Activated CD4-positive, alpha-beta T cell treated with anti-CD3 and anti-CD28 coated beads for 36 hours (primary cell): ENCODE measurements around the gene NNMT. TPM values are rescaled to one million over a fixed set of nuclear protein-coding genes. Genes with fewer than 3 reads are reported as not detected.

ENCODE experiments used
- ATAC-seq: fragments of 200-7000 bp; cut with Tn5 transposase; one replicate; pipeline ENCODE4 v1.10.0; 2021; ENCODE audit warnings: mild to moderate bottlenecking, moderate library complexity
- CTCF ChIA-PET: fragments of 350-600 bp; sonication (Branson Sonifier 250); formaldehyde crosslinking; loops from one replicate; lab custom pipeline; 2021; ENCODE audit warnings: antibody characterized with exemption; lab: Charles Lee
- POLR2A ChIA-PET: fragments of 350-600 bp; sonication (Branson Sonifier 250); formaldehyde crosslinking; loops from one replicate; lab custom pipeline; 2021; ENCODE audit warnings: antibody characterized with exemption, inconsistent platforms; lab: Charles Lee
- DNase-seq: peaks from one replicate; pipeline ENCODE4 v3.0.0-alpha.2; 2020
- H3K27ac Mint-ChIP-seq: one replicate; pipeline ENCODE4 v1.8.0; 2021; ENCODE audit warnings: mixed read lengths
- H3K27me3 Mint-ChIP-seq: one replicate; pipeline ENCODE4 v1.8.0; 2021; ENCODE audit warnings: mixed read lengths
- H3K36me3 Mint-ChIP-seq: one replicate; pipeline ENCODE4 v1.8.0; 2021; ENCODE audit warnings: low read depth, mixed read lengths
- H3K4me1 Mint-ChIP-seq: one replicate; pipeline ENCODE4 v1.8.0; 2021; ENCODE audit warnings: mixed read lengths
- H3K4me3 Mint-ChIP-seq: one replicate; pipeline ENCODE4 v1.8.0; 2021; ENCODE audit warnings: mild to moderate bottlenecking, moderate library complexity, mixed read lengths
- H3K9me3 Mint-ChIP-seq: one replicate; pipeline ENCODE4 v1.8.0; 2021; ENCODE audit warnings: low read depth, mixed read lengths
- intact Hi-C, 2 experiments: fragments of 100-400 bp; cut with DNase I in 1 of 2; cut with micrococcal nuclease in 1 of 2; formaldehyde crosslinking; loops; one replicate each; pipeline versions ENCODE4 v1.14.2 to v1.15.1; 2022 to 2024; cut with DNase I, micrococcal nuclease
- total RNA-seq, 2 experiments: library from RNA; stranded (reverse); gene quantifications; one replicate each; pipeline ENCODE4 v1.2.3, GENCODE V29; 2021

Gene NNMT
- total RNA-seq, 2 experiments from 2014 or later, result not detected

- Mint-ChIP-seq H3K27ac (peak overlapping the region; percentile 59), H3K4me3 (peak overlapping the region; percentile 49), H3K4me1 (peaks cover 29% of the 10 kb centered on the region), H3K27me3 (peaks cover 5% of the 10 kb centered on the region), H3K9me3 (no peaks in the 10 kb centered on the region), H3K36me3 (no peaks in the 10 kb centered on the region)
- intact Hi-C loops, result no loop called here
- DNase-seq (peak; percentile 25), ATAC-seq (peak; percentile 81)
- POLR2A ChIA-PET, result no interaction called here
- CTCF ChIA-PET, result interaction anchor here (1.1 kb wide), 1 partner anchor 520 kb away, joined by 4 read pairs; no protein-coding TSS in a partner anchor
These were observed 19.7 kb downstream of the NNMT start for GRCh38 chr11:114315749-114316368.

- CTCF ChIA-PET, result interaction anchor here (0.6 to 1.2 kb wide), 3 partner anchors 23 to 390 kb away, joined by 3 to 4 read pairs (median 4); no protein-coding TSS in a partner anchor
- POLR2A ChIA-PET, result no interaction called here
- DNase-seq (no peak), ATAC-seq (no peak)
- Mint-ChIP-seq H3K4me3 (no peak overlapping the region), H3K36me3 (no peaks in the 10 kb centered on the region), H3K9me3 (no peaks in the 10 kb centered on the region), H3K27ac (no peak overlapping the region), H3K4me1 (peaks cover 29% of the 10 kb centered on the region), H3K27me3 (peaks cover 5% of the 10 kb centered on the region)
- intact Hi-C loops, result no loop called here
These were observed 21.0 kb downstream of the NNMT start for GRCh38 chr11:114316980-114317786.

- Mint-ChIP-seq H3K9me3 (no peaks in the 10 kb centered on the region), H3K4me3 (no peak overlapping the region), H3K4me1 (peaks cover 29% of the 10 kb centered on the region), H3K36me3 (no peaks in the 10 kb centered on the region), H3K27me3 (peaks cover 5% of the 10 kb centered on the region), H3K27ac (no peak overlapping the region)
- DNase-seq (peak; percentile 9), ATAC-seq (no peak)
- ChIA-PET POLR2A (no interaction called here), CTCF (interaction anchor here (1.2 kb wide), 1 partner anchor 22 kb away, joined by 4 read pairs; no protein-coding TSS in a partner anchor)
- intact Hi-C loops, result no loop called here
These were observed 21.6 kb downstream of the NNMT start for GRCh38 chr11:114317787-114318137.

GRCh38 chr11:114318361-114318760, 22.2 kb downstream of the NNMT start:
- Mint-ChIP-seq H3K4me3 (no peak overlapping the region), H3K27me3 (peaks cover 5% of the 10 kb centered on the region), H3K9me3 (no peaks in the 10 kb centered on the region), H3K4me1 (peaks cover 29% of the 10 kb centered on the region), H3K36me3 (no peaks in the 10 kb centered on the region), H3K27ac (no peak overlapping the region)
- ATAC-seq (no peak), DNase-seq (no peak)
- intact Hi-C loops, result no loop called here
- CTCF ChIA-PET, result no interaction called here
- POLR2A ChIA-PET, result no interaction called here

GRCh38 chr11:114319716-114320328, 23.6 kb downstream of the NNMT start:
- POLR2A ChIA-PET, result no interaction called here
- intact Hi-C loops, result no loop called here
- H3K27ac Mint-ChIP-seq, result peak overlapping the region; percentile 11
- no peaks in the 10 kb centered on the region for H3K36me3 Mint-ChIP-seq
- CTCF ChIA-PET, result interaction anchor here (0.7 kb wide), 1 partner anchor 20 kb away, joined by 3 read pairs; no protein-coding TSS in a partner anchor
- no peaks in the 10 kb centered on the region for H3K9me3 Mint-ChIP-seq
- peaks cover 29% of the 10 kb centered on the region for H3K4me1 Mint-ChIP-seq
- DNase-seq (no peak), ATAC-seq (no peak)
- peaks cover 5% of the 10 kb centered on the region for H3K27me3 Mint-ChIP-seq
- no peak overlapping the region for H3K4me3 Mint-ChIP-seq

GRCh38 chr11:114321621-114322257, 25.5 kb downstream of the NNMT start:
- no peak overlapping the region for H3K27ac Mint-ChIP-seq
- H3K36me3 Mint-ChIP-seq, result no peaks in the 10 kb centered on the region
- H3K9me3 Mint-ChIP-seq, result no peaks in the 10 kb centered on the region
- ChIA-PET POLR2A (no interaction called here), CTCF (no interaction called here)
- DNase-seq, result no peak
- intact Hi-C loops, result no loop called here
- peaks cover 17% of the 10 kb centered on the region for H3K4me1 Mint-ChIP-seq
- no peak overlapping the region for H3K4me3 Mint-ChIP-seq
- ATAC-seq, result no peak
- H3K27me3 Mint-ChIP-seq, result peaks cover 6% of the 10 kb centered on the region

- Mint-ChIP-seq H3K9me3 (no peaks in the 10 kb centered on the region), H3K27me3 (peaks cover 8% of the 10 kb centered on the region), H3K4me3 (no peak overlapping the region), H3K27ac (no peak overlapping the region), H3K36me3 (no peaks in the 10 kb centered on the region), H3K4me1 (peaks cover 17% of the 10 kb centered on the region)
- POLR2A ChIA-PET, result no interaction called here
- DNase-seq (no peak), ATAC-seq (no peak)
- intact Hi-C loops, result no loop called here
- CTCF ChIA-PET, result interaction anchor here (0.6 to 0.9 kb wide), 2 partner anchors 107 to 1040 kb away, joined by 3 read pairs; no protein-coding TSS in a partner anchor
These were observed 26.7 kb downstream of the NNMT start for GRCh38 chr11:114322934-114323333.

GRCh38 chr11:114326151-114326550, 30.0 kb downstream of the NNMT start:
- Mint-ChIP-seq H3K27me3 (peaks cover 14% of the 10 kb centered on the region), H3K9me3 (peaks cover 7% of the 10 kb centered on the region), H3K36me3 (peaks cover 3% of the 10 kb centered on the region), H3K4me1 (no peaks in the 10 kb centered on the region), H3K27ac (no peak overlapping the region), H3K4me3 (no peak overlapping the region)
- no peak for DNase-seq
- intact Hi-C loops, result no loop called here
- ChIA-PET CTCF (interaction anchor here (0.6 to 1.7 kb wide), 2 partner anchors 14 to 1952 kb away, joined by 3 to 7 read pairs; no protein-coding TSS in a partner anchor), POLR2A (no interaction called here)
- ATAC-seq, result no peak

GRCh38 chr11:114326776-114327175, 30.6 kb downstream of the NNMT start:
- peaks cover 3% of the 10 kb centered on the region for H3K36me3 Mint-ChIP-seq
- no peak overlapping the region for H3K4me3 Mint-ChIP-seq
- DNase-seq, result no peak
- H3K4me1 Mint-ChIP-seq, result no peaks in the 10 kb centered on the region
- no peak overlapping the region for H3K27ac Mint-ChIP-seq
- peaks cover 14% of the 10 kb centered on the region for H3K27me3 Mint-ChIP-seq
- CTCF ChIA-PET, result interaction anchor here (0.6 to 1.7 kb wide), 2 partner anchors 14 to 1953 kb away, joined by 3 to 7 read pairs; no protein-coding TSS in a partner anchor
- intact Hi-C loops, result no loop called here
- no peak for ATAC-seq
- peaks cover 9% of the 10 kb centered on the region for H3K9me3 Mint-ChIP-seq
- POLR2A ChIA-PET, result no interaction called here

- Mint-ChIP-seq H3K4me1 (no peaks in the 10 kb centered on the region), H3K27ac (no peak overlapping the region), H3K4me3 (no peak overlapping the region), H3K9me3 (peaks cover 9% of the 10 kb centered on the region), H3K36me3 (peaks cover 3% of the 10 kb centered on the region), H3K27me3 (peaks cover 20% of the 10 kb centered on the region)
- no peak for DNase-seq
- CTCF ChIA-PET, result no interaction called here
- POLR2A ChIA-PET, result interaction anchor here (0.6 kb wide), 1 partner anchor 947 kb away, joined by 5 read pairs; no protein-coding TSS in a partner anchor
- intact Hi-C loops, result no loop called here
- ATAC-seq, result no peak
These were observed 34.2 kb downstream of the NNMT start for GRCh38 chr11:114330373-114330772.
